GM11168 (cell line): ENCODE measurements around the gene CENPM.

Experiments
- in situ Hi-C: fragments of 300-500 bp; cut with MboI; formaldehyde crosslinking; loops from one replicate; pipeline ENCODE4 v1.12.0; 2022; ENCODE audit warnings: low sequenced_read_pairs; ENCODE audit not compliant: unreplicated experiment

The CENPM gene

DNA sequence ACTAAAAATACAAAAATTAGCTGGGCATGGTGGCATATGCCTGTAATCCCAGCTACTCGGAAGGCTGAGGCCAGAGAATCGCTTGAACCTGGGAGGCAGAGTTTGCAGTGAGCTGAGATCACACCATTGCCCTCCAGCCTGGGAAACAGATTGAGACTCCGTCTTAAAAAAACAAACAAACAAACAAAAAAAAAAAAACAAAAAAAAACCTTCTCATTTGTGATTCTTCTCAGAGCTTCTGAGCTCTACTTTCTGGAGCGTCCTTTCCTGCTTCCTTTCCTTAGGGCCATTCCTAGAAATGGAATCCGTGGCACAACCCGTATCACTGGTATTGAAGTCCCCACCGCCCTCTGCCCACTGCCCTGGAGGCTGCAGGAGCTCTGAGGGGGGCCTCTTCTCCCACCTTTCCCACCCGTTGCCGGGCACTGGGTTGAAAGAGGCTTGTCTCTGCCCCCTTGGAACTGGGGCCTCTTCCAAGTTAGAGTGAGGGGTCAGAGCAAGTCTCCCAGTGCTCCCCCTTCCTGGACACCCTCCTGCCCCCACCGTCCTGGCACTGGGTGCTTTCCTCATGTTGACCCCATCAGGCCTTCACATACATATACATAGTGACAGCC is 30.1 kb downstream of the CENPM start:
- in situ Hi-C loops, result no loop called here

DNA sequence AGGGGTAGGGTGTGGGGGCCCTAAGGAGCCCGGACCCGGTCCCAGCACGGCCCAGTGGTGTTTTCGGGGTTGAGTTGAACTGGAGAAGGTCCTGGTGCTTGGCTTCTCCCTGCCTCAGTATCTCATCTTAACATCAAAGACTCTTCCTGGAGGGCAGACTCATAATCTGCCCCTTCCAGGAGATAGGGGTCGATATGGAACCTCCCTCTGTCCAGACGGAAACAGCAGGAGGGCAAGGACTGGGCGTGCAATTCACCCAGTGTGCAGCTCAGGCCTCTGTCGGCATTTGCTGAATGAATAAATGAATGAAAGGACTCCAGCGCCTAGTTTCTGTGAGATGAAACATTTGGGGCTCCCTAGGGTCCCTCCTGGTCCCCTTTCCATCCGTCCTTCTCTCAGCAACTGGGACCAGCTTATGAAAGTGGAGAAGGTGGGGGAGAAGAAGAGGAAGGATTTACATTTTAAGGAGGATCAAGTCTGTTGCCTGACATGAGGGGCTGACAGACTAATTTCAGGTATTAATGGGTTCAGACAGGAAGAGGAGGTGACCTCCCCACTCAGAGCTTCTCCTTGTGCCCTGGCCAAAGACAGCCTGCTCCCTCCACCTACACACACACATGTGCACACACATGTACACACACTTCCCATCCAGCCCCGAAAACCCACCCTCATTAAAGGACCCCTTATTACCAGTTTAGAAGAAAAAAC is 31.0 kb downstream of the CENPM start:
- in situ Hi-C loops, result no loop called here

DNA sequence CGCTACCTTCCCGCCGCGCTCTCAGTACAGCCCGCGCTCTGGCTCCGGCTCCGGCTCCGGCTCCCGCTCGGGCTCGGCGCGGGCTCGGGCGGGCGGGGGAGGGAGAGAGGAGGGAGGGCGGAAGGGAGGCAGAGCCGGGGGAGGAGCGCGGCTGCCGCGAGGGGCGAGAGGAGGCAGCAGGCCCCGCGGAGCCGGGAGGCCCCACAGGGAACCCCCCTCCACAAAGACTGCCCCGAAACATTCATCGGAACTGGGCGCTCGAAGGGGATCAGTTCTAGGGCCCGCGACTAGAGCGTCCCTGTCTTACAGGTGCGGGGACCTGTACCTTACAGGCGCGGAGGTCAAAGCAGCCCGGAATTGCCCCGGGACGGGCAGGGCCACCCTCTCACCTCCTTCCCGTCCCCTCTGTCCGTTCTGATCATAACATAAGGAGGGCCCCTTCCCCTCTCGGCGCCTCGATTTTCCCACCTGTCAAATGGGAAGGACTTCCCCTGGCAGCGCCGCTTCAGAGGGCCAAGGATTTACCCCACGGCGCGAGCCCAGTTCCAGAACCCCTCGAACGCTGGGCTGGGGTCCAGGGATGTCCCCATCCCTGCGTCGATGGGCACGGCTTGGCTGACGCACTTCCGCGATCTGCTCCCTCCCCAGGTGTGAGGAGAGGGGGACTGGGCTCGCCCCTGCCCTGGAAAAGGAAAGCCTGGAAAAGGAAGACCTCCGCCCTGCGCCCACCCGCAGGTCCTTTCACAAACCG is 31.7 kb downstream of the CENPM start, which contains the start of gene SHISA8:
Gene SHISA8 (minus strand): TSS at position 40 of the 751 bp plus-strand sequence. CDS start 407 bp downstream, outside the sequence.
- in situ Hi-C loops, result no loop called here

DNA sequence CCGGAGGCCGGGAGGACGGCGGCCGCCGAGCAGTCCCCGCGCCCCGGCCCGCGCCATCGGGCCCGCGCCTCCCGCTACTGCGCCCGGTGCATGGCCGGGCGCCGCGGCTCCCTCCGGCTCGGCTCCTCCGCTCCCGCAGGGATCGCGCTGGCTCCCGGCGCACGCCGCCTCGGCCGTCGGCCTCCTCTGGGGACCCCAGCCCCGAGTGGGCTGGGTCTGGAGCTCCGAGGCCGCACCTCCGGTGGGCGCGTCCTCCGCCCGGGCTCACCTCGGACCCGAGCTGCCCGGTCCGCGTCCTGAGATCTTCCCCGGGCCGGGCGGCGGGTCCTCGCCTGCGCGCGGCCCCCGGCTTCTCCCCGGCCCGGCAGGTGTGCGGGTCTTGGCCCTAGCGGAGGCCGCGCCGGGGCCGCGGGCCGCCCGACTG is 32.3 kb downstream of the CENPM start:
- in situ Hi-C loops, result no loop called here

DNA sequence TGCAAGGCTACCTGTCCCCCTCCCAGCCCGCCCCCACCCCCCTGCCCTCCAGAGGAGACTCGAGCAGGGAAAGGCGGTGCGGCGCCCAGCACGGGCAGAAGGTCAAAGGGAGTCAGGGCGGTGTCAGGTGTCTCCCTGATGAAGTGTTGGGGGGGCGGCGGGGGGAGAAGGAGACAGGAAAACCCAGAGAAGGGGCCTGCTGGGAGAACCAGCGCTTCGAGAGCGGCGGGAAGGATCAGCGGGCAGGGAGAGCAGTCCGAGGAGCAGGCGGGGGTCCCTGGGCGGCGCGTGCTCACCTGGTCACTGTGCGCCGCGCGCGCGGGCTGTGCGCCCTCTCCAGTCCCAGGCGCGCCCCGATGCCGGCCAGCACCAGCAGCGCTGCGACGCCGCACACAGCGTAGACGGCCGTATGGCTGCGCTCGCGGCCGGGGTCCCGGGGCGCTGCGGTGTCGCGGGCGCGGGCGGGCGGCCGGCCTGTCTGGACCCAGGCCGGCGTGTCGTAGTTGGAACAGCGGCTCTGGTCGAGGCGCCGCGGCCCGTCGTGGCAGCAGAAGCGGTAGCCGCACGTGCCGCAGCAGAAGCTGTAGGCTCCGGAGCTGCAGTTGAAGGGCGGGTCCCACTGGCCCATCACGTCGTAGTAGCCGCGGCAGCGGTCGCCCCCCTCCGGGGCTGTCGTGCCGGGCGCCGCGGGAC is 33.0 kb downstream of the CENPM start:
- in situ Hi-C loops, result no loop called here

DNA sequence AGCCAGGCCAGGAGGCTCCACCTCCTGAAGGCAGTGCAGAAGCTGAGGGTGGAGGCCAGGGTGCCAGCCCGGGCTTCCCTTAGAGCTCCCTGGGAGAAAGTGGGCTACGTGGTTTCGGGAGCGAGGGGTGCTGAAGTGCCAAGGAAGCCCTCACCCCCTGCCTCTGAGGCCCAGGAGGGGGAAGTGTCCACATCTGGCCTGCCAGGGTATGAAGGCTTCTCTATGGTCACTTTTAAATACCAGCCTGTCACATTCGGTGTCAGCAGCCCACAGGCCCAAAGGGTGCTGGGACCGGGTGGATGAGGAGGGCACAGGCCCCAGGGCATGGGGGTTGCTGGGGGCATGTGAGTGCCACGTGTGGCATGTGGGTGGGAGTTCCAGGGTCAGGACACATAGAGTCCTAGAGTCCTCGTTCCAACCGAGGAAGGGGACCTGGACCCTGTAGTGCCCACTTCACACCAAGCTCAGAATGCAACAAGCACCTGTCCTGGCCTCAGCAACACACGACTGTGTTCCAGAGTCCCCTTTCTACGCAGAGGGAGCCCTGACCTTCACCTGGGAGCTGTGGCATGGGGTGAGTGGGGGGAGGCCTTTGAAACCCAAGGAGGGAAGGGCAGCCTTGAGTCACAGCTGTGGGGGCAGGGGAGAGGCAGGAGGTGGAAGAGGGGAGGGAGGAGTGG is 33.8 kb downstream of the CENPM start:
- in situ Hi-C loops, result no loop called here

DNA sequence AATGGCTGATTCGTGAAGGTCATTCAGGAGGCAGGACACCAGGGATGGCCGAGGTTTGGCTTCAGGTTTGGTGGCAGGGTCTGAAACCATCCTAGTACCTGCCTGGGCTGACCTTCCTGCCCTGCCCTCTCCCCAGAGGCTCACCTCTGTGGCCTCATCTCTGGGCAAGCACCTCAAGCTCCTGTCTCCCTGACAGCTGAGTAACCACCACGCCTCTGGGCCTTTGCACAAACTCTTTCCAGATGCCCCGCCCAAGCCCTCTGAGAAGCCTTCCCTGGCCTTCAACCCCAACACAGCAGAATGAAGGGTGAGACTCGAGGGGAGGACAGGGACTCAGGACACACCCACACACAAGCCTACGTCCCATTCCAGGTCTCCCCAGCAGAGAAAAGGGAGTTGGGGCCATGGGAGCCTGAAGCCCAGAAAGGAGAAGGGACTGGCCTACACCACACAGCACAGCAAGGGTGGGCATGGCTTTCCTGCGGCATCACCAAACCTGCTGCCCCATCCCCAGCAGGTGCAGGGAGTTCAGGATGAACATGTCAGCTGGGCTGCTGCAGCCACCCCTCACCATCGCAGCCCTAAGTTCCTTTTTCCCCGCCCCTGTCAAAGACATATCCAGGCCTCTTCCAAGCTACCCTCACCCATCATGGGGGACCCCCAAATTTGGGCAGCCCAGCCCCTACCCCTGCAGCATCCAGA is 34.5 kb downstream of the CENPM start:
- in situ Hi-C loops, result no loop called here

DNA sequence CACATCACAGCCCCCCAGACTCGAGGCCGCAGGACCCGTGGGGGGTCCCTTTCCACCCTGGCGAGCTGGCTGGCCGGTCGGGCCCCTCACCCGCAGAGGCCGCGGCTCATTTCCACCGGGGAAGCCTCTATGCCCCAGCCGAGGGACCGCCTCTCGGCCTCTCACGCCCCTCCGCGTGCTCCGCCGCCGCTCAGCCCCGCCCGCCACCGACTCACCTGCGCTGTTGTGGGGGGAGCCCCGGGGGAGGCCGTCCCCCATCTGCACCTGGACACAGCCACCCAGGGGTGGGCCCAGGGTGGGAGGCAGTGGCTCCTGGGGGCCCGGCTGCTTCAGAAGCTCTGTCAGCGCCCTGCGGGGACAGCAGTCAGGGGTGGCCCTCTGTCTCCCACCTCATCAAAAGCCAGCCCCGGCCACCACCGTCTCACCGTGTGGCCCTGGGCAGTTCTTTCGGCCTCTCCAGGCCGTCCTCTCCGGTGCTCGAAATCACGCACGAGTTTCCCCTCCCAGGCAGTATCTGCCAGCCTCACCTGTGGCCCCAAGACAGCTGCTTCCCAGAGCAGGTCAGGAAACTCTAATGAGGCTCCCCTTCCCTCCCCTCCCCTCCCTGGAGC is 35.8 kb downstream of the CENPM start:
- in situ Hi-C loops, result no loop called here

DNA sequence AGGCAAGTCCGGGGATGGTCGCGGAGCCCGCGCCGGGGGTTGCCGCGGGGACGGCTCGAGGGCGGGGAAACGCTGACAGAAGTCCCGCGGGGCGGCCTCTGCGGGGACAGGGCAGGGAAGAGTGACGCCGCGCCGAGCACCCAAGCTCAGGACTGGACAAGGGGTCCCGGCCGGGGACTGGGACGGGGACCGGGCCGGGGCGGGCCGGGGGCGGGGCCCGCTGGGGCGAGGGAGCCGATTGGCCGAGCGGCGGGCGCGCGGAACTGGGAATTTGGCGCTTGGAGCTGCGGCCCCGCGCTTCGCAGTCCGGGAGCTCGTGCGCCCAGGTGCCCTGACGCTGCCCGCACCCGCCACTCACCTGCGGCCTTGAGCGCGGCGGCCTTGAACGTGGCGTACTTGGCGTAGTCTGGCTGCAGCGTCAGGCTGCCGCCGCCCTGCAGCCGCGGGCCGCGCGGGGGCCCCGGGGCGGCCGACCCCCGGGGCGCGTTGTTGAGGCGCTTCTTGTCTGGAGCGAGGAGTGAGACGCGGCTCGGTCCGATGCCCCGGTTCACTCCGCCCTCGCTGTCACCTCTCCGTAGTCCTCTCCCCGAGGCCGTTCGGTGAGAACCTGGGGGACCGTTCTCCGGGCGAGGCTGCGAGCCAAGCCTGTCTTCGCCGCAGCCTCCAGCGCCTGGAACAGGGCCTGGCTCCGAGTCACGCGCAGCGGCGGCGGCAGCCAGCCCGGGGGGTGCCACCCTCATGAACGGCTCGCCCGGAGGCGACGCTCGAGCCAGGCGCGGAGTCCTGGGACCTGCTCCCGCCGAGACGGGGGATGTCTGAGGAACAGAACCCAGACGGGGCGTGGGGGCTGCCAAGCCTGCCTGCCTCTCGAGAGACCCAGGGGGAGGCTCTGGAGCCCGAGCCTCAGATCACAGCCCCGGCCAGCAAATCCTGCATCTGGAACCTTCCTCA is 36.6 kb downstream of the CENPM start:
- in situ Hi-C loops, result no loop called here

DNA sequence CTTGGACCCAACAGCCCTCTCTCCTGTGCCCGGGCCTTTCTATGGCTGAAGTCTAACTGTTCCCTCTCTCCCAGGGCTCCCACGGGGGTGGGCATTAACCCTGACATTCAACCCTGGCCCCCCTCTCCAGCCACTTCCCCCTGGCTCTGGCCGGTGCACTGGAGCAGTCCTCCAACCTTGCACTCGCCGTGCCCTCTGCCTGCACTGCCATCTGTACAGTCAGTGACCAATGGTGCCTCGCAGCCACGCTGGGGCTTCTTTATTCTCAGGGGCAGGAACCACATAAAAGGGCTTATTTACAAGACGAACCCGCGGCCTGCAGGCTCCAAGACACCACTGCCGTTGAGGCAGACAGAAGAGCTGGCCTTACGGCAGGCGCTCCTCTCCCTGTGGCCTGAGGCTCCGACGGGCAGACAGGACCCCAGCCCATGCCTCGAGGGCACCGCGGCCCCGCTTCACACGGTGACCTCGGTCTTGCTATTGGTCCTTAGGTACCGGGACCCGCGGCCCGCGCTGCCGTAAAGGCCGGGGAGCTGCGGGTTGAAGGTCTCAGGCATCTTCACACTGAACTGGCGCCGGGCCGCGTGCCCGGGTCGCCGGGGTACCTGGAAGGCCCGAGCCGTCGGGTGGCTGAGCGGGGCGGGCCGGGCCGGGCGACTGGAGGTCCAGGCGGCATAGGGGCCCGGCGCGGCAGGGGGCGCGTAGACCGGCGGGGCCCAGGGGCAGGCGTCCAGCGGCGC is 37.5 kb downstream of the CENPM start:
- in situ Hi-C loops, result no loop called here

DNA sequence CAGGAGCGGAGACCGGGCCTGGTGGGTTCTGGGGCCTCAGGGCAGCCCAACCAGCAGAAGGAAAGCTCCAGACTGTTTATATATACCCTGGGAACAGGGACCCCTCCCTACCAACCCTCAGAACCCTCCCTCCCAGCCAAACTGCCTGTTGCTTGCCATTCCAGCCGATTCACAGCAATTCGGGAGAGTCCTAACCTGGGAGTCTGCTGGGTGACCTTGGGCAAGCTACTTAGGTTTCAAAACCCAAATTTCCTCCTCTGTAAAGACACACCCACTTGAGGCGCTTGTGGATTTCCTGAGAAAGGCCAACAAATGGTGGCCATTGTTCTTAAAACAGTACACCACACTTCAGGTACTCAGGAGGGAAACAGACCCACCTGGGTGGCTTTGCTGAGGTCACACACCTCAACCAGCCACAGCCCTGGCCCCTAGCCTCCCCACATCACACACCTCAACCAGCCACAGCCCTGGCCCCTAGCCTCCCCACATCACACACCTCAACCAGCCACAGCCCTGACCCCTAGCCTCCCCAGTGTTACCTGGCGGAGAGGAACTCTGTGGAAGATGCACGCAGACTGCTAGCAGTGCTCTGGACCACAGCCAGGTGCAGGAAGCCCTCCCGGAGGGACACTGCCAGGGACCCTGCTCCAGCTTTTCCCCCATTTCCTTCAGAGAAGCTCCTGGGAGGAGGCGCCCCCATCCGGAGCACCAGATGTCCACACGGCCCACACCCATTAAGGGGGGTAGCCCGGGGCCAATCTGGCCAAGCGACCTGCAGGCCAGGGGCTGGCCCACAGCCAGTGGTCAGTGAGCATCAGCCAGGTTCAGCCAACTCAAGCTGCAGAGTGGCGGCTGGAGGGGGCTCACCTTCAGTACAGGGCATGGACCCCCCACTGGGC is 38.3 kb downstream of the CENPM start:
- in situ Hi-C loops, result no loop called here

DNA sequence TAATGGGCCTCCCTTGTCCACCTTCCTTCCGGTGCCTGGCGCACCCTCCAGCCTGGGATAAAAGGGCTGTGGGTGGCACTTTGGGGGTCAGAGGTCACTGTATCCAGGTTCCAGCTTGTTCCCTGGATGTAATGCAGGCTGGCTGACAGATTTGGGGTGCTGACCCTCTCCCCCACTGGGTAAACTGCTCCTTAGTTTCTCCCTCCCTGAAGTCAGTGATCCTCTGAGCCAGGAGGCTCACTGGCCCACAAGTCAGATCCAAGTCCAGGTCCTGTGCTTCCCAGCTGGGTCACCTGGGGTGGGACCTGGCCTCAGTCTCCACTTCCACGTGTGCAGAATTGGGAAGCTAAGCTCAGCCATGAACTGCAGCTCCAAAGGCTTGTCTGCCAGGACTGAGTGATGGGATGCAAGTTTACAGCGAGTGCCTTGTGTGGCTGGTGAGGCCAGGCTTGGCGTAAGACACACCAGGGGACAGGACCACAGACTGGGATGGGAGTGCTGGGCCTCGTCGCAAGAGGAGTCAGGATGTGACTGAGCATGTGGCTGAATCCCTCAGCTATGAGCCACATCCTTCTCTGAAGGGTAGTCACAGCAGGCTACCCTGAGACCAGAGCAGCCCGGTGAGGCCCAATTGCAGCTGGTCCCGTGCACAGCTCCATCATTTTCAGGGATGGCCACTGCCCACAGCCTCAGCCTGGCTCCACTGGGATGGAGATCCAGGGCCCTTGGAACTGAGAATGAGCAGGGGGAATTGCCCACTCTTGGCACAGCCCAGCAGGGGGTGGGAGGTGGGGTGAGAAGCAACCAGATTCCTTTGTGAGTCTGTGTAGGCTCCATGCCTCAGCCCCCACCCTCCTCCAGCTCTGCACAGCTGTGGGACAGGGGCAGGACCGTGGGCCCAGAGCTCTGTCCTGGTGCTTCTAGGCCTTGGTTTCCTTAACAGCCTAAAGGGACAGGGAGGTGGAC is 39.2 kb downstream of the CENPM start:
- in situ Hi-C loops, result no loop called here

DNA sequence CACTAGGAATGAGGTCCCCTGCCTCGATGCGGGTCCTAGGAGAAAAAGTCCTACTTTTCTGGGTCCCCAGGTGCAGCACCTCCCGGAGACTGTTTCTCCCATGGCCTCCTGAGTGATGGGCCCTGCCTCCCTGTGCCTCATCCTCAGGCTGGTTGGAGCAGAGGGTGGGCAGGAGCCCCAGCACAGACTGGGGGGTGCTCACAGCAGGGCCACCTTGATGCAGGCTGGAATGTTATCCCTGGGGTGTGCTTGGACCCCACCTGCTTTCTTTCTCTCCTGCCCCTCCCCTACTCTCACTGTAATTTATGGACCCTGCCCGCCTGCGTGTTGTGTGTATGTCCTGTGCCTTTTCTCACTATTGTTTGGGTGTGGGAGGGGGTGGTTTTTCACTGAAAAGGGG is 40.1 kb downstream of the CENPM start:
- in situ Hi-C loops, result no loop called here

DNA sequence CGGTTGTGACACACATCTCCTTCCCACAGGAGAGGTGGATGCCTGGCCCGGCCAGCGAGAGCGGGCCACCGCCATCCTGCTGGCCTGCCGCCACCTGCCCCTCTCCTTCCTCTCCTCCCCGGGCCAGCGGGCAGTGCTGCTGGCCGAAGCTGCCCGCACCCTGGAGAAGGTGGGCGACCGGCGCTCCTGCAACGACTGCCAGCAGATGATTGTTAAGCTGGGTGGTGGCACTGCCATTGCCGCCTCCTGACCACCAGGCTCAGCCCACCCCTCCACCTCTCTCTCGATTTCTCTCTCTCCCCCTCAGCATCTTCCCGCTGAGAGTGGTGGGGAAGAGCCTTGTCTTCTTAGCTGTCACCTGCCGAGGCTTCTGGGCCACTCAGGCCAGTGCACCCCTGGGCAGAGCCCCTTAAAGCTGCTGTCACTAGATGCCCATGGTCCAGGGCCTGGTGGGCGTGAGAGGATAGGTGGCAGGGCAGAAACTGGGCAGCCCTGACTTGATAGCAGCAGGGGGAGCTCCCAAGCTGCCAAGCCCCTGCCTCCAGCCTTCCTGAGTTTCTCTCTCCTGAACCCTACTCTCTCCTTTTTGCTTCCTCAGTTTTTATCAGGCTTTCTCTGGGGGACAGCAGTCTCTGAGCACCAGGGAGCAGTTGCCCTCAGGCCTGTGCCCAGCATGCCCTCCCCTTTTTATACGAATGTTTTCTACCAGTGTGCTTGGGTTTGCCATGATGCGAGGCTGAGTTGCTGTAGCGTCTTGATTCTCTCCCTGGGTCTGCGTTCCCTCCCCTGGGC is 41.3 kb downstream of the CENPM start:
- in situ Hi-C loops, result no loop called here
